ENCODE measurements around the gene ALPL.

ALPL gene

GRCh38 chr1:21576031-21576797 lies 67.0 kb downstream of the ALPL start:
- no peak for DNase-seq (ENCODE audit: low read depth, low spot score)

- DNase-seq (ENCODE audit: low read depth, low spot score), result no peak
Measured at GRCh38 chr1:21576798-21577187, 67.6 kb downstream of the ALPL start.

GRCh38 chr1:21577324-21577723 lies 68.1 kb downstream of the ALPL start:
- DNase-seq (ENCODE audit: low read depth, low spot score), result no peak

DNA sequence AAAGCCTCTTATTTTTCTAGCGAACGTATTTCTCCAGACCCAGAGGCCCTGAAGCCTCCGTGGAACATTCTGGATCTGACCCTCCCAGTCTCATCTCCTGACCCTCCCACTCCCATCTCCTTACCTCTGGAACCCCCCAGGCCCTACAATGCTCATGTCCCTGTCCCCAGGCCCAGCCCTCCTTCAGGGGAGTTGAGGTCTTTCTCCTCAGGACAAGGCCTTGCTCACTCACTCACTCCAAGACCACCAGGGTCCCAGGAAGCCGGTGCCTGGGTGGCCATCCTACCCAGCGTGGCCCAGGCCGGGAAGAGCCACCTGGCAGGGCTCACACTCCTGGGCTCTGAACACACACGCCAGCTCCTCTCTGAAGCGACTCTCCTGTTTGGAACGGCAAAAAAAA lies 68.7 kb downstream of the ALPL start:
- no peak for DNase-seq (ENCODE audit: low read depth, low spot score)

- DNase-seq (ENCODE audit: low read depth, low spot score), result no peak
Measured at GRCh38 chr1:21579791-21580190, 70.6 kb downstream of the ALPL start.

DNA sequence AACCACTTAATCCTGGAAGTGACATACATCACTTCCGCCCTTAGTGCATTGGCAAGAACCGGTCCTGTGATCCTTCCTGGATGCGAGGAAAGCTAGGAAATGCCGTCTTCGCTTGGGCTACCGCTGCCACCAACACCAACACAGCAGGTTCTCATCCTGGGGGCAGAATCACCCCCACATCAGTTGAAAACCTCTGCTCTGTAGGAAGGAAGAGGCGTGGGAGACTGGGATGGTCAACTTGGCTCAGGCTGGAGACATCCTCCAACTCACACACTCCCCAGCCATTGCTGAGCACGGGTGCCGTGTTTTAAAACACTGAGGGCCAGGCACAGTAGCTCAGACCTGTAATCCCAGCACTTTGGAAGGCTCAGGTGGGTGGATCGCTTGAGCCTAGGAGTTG lies 74.9 kb downstream of the ALPL start:
- no peak for DNase-seq (ENCODE audit: low read depth, low spot score)

- DNase-seq (ENCODE audit: low read depth, low spot score), result no peak
Measured at GRCh38 chr1:21585037-21585436, 75.8 kb downstream of the ALPL start.

GRCh38 chr1:21586222-21586621 lies 77.0 kb downstream of the ALPL start:
- DNase-seq (ENCODE audit: low read depth, low spot score), result no peak

DNA sequence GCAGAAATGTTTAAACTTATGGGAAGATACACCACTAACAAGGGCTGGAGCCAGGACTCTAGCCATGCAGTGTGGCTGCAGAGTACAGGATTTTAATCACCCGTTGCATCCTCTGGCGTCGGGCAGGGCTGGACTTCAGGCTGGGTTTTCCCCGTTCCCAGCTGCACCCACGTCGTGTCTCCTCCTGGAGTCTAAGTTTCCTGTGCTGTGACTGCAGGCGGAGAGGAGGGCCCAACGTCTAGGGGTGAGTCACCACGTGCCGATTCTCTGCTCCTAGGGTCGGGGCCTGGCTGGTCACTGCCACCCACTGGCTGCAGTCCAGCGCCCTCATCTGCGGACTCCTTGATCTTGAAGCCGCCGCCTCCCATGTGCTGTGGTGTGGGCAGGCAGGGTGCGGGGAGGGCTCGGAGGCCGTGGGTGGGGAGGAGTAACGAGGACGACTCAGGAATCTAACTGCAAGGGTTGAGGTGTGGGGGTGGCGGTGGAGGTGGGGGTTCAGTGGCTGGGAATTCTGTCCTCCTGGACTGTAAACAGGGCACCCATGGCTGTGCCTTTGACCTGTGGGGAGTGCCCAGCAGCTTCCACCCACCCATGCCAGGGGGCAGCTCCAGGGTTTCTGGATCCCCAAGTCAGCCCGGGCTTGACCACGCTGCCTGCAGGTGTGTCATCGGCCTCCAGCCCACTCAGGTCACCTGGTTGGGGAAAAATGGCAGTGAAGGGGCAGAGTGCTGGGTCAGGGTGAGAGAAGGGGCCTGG lies 77.8 kb downstream of the ALPL start:
- DNase-seq (ENCODE audit: low read depth, low spot score), result no peak

DNA sequence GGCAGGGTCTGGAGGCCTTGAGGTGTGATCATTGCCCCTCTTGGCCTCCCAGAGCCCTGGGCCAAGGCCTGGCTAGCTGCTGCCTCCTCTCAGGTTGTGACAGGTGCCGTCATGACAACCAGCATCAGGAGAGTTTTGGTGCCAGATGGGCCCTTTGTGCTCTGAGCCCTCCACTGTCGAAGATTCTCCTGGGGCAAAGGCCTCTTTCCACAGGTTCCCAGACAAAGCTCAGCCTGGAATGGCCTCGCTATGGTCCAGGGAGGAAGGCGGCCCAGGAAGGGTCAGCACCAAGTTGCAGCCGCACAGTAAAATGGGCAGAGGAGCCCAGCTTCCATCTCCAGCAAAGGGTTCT lies 78.4 kb downstream of the ALPL start:
- no peak for DNase-seq (ENCODE audit: low read depth, low spot score)

GRCh38 chr1:21589618-21590017 lies 80.4 kb downstream of the ALPL start:
- no peak for DNase-seq (ENCODE audit: low read depth, low spot score)

GRCh38 chr1:21590126-21590880 lies 81.1 kb downstream of the ALPL start:
- DNase-seq (ENCODE audit: low read depth, low spot score), result no peak

DNA sequence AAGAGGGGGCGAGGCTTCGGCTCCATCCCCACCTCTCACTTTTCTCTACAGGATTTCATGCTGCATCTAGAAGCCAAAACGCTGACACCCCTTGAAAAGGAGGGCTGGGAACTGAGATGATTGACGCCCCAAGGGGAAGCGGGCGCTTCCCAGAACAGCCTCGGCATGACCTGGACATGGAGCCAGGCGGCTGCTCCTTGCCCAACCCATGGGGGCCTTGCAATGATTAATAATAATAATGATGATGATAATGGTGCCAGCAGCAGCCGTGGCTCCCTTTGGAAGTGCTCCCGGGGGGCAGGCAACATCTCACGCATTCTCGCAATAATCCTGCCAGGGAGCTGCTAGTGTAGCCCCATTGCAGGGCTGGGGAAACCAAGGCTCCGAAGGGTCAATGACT lies 81.7 kb downstream of the ALPL start:
- DNase-seq (ENCODE audit: low read depth, low spot score), result no peak

DNA sequence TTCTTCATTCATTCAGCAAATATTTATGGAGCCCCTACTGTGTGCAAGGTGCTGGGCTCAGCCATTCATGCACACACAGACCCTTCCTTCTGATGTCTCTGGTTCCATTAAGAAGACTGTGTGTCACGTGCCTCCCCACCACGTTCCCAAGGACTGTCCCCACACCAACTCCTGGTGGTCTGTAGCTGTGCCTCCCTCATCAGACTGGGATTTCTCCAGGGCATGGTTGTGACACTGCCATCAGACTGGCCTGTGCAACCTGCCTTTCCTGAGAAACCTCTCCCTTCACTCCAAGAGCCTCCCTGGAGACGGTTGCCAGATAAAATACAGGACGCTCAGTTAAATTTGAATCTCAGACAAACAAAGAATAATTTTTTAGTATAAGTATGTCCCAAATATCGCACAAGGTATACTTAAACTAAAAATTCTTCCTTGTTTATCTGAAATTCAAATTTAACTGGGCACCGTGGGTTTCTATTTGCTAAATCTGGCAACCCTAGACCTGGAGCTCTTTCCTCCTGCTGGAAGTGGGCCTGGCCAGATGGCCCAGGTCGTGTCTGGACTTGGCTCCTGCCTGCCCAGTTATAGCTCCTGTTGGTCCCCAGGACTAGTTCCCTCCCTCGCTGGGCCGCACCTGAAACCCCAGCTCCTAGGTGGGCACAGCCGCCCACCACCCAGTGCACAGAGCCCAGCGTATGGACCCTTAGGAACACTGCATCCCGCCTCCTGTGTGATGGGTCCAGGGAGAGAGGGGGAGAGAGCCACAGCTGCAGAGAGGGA lies 83.1 kb downstream of the ALPL start:
- no peak for DNase-seq (ENCODE audit: low read depth, low spot score)

DNA sequence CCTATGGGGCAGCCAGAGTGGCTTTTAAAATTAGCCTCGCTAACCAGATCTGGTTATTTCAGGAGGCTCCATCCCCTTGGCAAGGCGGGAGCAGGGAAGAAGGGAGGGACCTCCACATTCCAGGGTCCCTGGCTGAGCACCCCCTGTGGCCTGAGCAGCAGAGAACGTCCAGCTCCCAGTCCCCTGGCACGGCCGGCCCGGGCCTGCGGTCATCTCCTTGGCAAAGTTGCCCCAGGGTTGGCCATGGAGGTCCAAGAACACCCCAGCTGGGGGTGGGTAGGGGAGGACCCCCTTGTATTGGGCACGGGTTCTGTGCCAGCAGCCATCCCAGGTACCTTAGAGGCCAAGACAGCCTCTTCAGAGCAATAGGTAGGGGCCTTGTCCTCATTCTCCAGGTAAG lies 84.0 kb downstream of the ALPL start:
- DNase-seq (ENCODE audit: low read depth, low spot score), result no peak

DNA sequence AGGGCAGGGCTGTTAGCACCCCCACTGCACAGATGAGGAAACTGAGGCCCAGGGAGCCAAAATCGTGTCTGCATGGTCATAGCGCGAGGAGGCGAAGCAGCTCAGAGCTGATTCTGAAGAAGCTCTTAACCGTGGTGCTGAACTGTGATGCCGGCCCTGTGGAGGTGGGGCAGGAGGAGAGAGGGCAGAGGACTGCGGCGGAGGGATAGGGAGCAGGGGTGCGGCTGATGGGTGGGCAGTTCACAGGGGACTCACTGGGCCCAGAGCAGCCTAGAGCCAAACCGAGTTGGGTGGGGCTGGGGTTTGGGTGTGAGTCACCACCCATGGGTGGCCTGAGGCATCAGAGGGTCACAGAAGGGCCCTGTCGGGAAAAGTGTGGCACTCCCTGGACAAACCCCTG lies 85.3 kb downstream of the ALPL start:
- no peak for DNase-seq (ENCODE audit: low read depth, low spot score)

- DNase-seq (ENCODE audit: low read depth, low spot score), result peak; percentile 28
Measured at GRCh38 chr1:21594935-21595897, 86.0 kb downstream of the ALPL start.

GRCh38 chr1:21596174-21596573 lies 87.0 kb downstream of the ALPL start:
- no peak for DNase-seq (ENCODE audit: low read depth, low spot score)

- no peak for DNase-seq (ENCODE audit: low read depth, low spot score)
Measured at GRCh38 chr1:21596628-21597027, 87.4 kb downstream of the ALPL start.

DNA sequence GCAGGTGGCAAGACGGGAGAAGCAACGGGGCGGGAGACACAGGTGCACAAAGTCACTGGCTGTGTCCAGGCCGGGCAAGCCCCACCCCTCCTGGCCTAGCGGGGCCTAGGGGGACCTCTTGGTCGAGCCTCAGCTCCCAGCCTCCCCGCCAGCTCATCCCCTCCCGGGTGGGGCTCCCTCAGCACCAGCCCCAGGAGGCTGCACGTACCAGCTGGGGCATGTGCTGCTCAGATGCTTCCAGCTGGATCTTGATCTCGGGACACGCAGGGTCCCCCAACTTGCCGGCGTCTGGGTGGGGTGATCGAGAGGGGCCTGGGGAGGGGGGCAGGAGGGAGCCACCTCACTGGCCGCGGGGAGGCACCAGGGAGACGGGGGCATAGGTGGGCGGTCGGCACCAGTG lies 88.5 kb downstream of the ALPL start:
- no peak for DNase-seq (ENCODE audit: low read depth, low spot score)

- DNase-seq (ENCODE audit: low read depth, low spot score), result no peak
Measured at GRCh38 chr1:21598417-21598816, 89.2 kb downstream of the ALPL start.
